IPS-20b (cell line): Measurements from ENCODE around the gene AKNA.
A peak's percentile ranks its signal among the peaks of the same experiment; 100 is the strongest.

Source experiments
- H3K27ac ChIP-seq: one replicate; pipeline ENCODE4 v1.5.1; 2013; ENCODE audit warnings: low read length
- H3K27me3 ChIP-seq: 2 replicates; pipeline ENCODE4 v1.6.1; 2013; ENCODE audit warnings: mild to moderate bottlenecking, low read length, inconsistent platforms; ENCODE audit not compliant: insufficient read depth
- H3K36me3 ChIP-seq: 2 replicates; pipeline ENCODE4 v1.6.1; 2013; ENCODE audit warnings: low read depth, mild to moderate bottlenecking, inconsistent platforms, low read length, moderate library complexity; ENCODE audit not compliant: insufficient read depth
- H3K4me1 ChIP-seq: 2 replicates; pipeline ENCODE4 v1.6.1; 2013; ENCODE audit warnings: mild to moderate bottlenecking, control low read depth, inconsistent platforms, low read length, moderate library complexity; ENCODE audit not compliant: insufficient read depth
- H3K4me3 ChIP-seq: 2 replicates; pipeline ENCODE4 v1.5.1; 2013; ENCODE audit warnings: mild to moderate bottlenecking, low read length, inconsistent platforms
- H3K9ac ChIP-seq: 2 replicates; pipeline ENCODE4 v1.6.1; 2013; ENCODE audit warnings: low read depth, mild to moderate bottlenecking, inconsistent platforms, low read length, moderate library complexity
- H3K9me3 ChIP-seq: 2 replicates; pipeline ENCODE4 v1.6.1; 2013; ENCODE audit warnings: mild to moderate bottlenecking, low read depth, low read length, inconsistent platforms; ENCODE audit not compliant: insufficient read depth

AKNA gene

GRCh38 chr9:114349713-114350480, 37.9 kb downstream of the AKNA start:
- peak overlapping the region; percentile 48 for H3K27ac ChIP-seq
- H3K4me1 ChIP-seq = peaks cover 12% of the 10 kb centered on the region
- H3K9me3 ChIP-seq = no peaks in the 10 kb centered on the region
- H3K36me3 ChIP-seq = peaks cover 62% of the 10 kb centered on the region
- H3K9ac ChIP-seq = peak overlapping the region; percentile 50; the same call in 1 of the 2 replicates
- no peaks in the 10 kb centered on the region for H3K27me3 ChIP-seq
- H3K4me3 ChIP-seq = no peak overlapping the region

GRCh38 chr9:114348906-114349482, 38.8 kb downstream of the AKNA start:
- peaks cover 12% of the 10 kb centered on the region for H3K4me1 ChIP-seq
- H3K27me3 ChIP-seq = no peaks in the 10 kb centered on the region
- H3K9me3 ChIP-seq = no peaks in the 10 kb centered on the region
- peak overlapping the region; percentile 48 for H3K27ac ChIP-seq
- no peak overlapping the region for H3K4me3 ChIP-seq
- H3K36me3 ChIP-seq = peaks cover 69% of the 10 kb centered on the region
- H3K9ac ChIP-seq = peak overlapping the region; percentile 50; the same call in 1 of the 2 replicates

GRCh38 chr9:114348261-114348905, 39.4 kb downstream of the AKNA start:
- H3K36me3 ChIP-seq = peaks cover 71% of the 10 kb centered on the region
- no peak overlapping the region for H3K4me3 ChIP-seq
- no peaks in the 10 kb centered on the region for H3K27me3 ChIP-seq
- H3K4me1 ChIP-seq = peaks cover 12% of the 10 kb centered on the region
- H3K9me3 ChIP-seq = no peaks in the 10 kb centered on the region
- no peak overlapping the region for H3K27ac ChIP-seq
- H3K9ac ChIP-seq = 0 out of 2 replicates have a peak overlapping the region, but pooled peaks have one; percentile 10

GRCh38 chr9:114347675-114348074, 40.1 kb downstream of the AKNA start:
- H3K9ac ChIP-seq = no peak overlapping the region

GRCh38 chr9:114346146-114346545, 41.6 kb downstream of the AKNA start:
- Histone ChIP-seq H3K9ac (no peak overlapping the region), H3K36me3 (peaks cover 81% of the 10 kb centered on the region), H3K4me1 (peaks cover 12% of the 10 kb centered on the region), H3K9me3 (no peaks in the 10 kb centered on the region), H3K27ac (no peak overlapping the region), H3K27me3 (no peaks in the 10 kb centered on the region), H3K4me3 (no peak overlapping the region)

More at GRCh38 chr9:114347675-114348074, 40.1 kb downstream of the AKNA start:
- Histone ChIP-seq H3K9me3 (no peaks in the 10 kb centered on the region), H3K4me3 (no peak overlapping the region), H3K27me3 (no peaks in the 10 kb centered on the region), H3K27ac (no peak overlapping the region), H3K4me1 (peaks cover 12% of the 10 kb centered on the region), H3K36me3 (peaks cover 73% of the 10 kb centered on the region)

- H3K27me3 ChIP-seq = no peaks in the 10 kb centered on the region
- peaks cover 85% of the 10 kb centered on the region for H3K36me3 ChIP-seq
- H3K4me3 ChIP-seq = no peak overlapping the region
- peaks cover 12% of the 10 kb centered on the region for H3K4me1 ChIP-seq
- no peaks in the 10 kb centered on the region for H3K9me3 ChIP-seq
- no peak overlapping the region for H3K27ac ChIP-seq
- H3K9ac ChIP-seq = no peak overlapping the region
Observed at GRCh38 chr9:114345493-114346065, 42.2 kb downstream of the AKNA start.

- H3K27me3 ChIP-seq = no peaks in the 10 kb centered on the region
- no peak overlapping the region for H3K4me3 ChIP-seq
- peaks cover 83% of the 10 kb centered on the region for H3K36me3 ChIP-seq
- no peak overlapping the region for H3K27ac ChIP-seq
- H3K4me1 ChIP-seq = peaks cover 11% of the 10 kb centered on the region
- no peak overlapping the region for H3K9ac ChIP-seq
- no peaks in the 10 kb centered on the region for H3K9me3 ChIP-seq
Observed at GRCh38 chr9:114344692-114345091, 43.1 kb downstream of the AKNA start.

- no peaks in the 10 kb centered on the region for H3K9me3 ChIP-seq
- H3K9ac ChIP-seq = no peak overlapping the region
- no peak overlapping the region for H3K27ac ChIP-seq
- H3K4me3 ChIP-seq = no peak overlapping the region
- peaks cover 83% of the 10 kb centered on the region for H3K36me3 ChIP-seq
- H3K4me1 ChIP-seq = peaks cover 6% of the 10 kb centered on the region
- H3K27me3 ChIP-seq = no peaks in the 10 kb centered on the region
Observed at GRCh38 chr9:114344188-114344566, 43.6 kb downstream of the AKNA start.

- no peaks in the 10 kb centered on the region for H3K27me3 ChIP-seq
- H3K9me3 ChIP-seq = no peaks in the 10 kb centered on the region
- no peak overlapping the region for H3K27ac ChIP-seq
- peaks cover 3% of the 10 kb centered on the region; the same call in 1 of the 2 replicates for H3K4me1 ChIP-seq
- peaks cover 84% of the 10 kb centered on the region for H3K36me3 ChIP-seq
- H3K9ac ChIP-seq = no peak overlapping the region
- H3K4me3 ChIP-seq = no peak overlapping the region
Observed at GRCh38 chr9:114343471-114344187, 44.2 kb downstream of the AKNA start.

GRCh38 chr9:114342755-114343440, 44.9 kb downstream of the AKNA start:
- no peaks in the 10 kb centered on the region for H3K4me1 ChIP-seq
- peaks cover 84% of the 10 kb centered on the region for H3K36me3 ChIP-seq
- H3K27ac ChIP-seq = no peak overlapping the region
- H3K27me3 ChIP-seq = no peaks in the 10 kb centered on the region
- no peak overlapping the region for H3K4me3 ChIP-seq
- no peaks in the 10 kb centered on the region for H3K9me3 ChIP-seq
- no peak overlapping the region for H3K9ac ChIP-seq

- Histone ChIP-seq H3K4me3 (no peak overlapping the region), H3K36me3 (peaks cover 79% of the 10 kb centered on the region)
Observed at GRCh38 chr9:114341991-114342390, 45.8 kb downstream of the AKNA start.

More at GRCh38 chr9:114341991-114342390, 45.8 kb downstream of the AKNA start:
- Histone ChIP-seq H3K9ac (no peak overlapping the region), H3K27me3 (no peaks in the 10 kb centered on the region), H3K27ac (no peak overlapping the region), H3K4me1 (no peaks in the 10 kb centered on the region), H3K9me3 (no peaks in the 10 kb centered on the region)
